Measurements from ENCODE around the gene LAMA2.

LAMA2 gene

DNA sequence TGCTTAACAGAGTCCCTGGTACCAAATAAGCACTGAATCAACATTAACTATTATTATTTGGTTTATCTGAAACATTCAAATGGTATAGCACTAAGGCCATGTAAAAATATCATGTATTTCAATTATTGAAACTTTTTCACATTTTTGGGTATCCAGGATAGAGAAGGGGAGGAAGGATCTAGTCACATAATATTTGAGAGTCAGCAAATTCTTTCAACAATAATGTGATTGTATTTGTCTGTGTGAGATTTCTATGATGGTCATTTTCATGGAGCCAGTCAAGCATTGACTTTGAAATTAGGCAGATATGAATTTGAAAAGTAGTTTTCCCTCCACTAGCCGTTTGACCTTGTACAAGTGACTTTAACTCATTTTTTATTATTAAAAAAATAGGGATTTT lies 67.9 kb downstream of the LAMA2 start:
- Histone ChIP-seq H3K4me3 (ENCODE audit: low read length) (no peak overlapping the region), H3K9me2 (replicated peaks; ENCODE audit: insufficient read depth, low read length) (no peaks in the 10 kb centered on the region), H4K20me1 (ENCODE audit: insufficient read depth, low read length) (no peaks in the 10 kb centered on the region), H3K4me1 (ENCODE audit: low read length) (no peaks in the 10 kb centered on the region), H3K36me3 (replicated peaks; ENCODE audit: insufficient read depth, low read length) (no peaks in the 10 kb centered on the region), H3F3A (ENCODE audit: insufficient read depth, low read length) (no peaks in the 10 kb centered on the region), H3K9ac (ENCODE audit: low read length) (no peak overlapping the region), H3K27ac (ENCODE audit: low read length) (no peak overlapping the region), H2AFZ (ENCODE audit: low read length) (no peak overlapping the region), H3K27me3 (replicated peaks; ENCODE audit: insufficient read depth, low read length) (no peaks in the 10 kb centered on the region), H3K79me2 (ENCODE audit: low read length) (no peaks in the 10 kb centered on the region), H3K4me2 (ENCODE audit: low read depth, low read length) (no peak overlapping the region), H3K9me3 (replicated peaks; ENCODE audit: insufficient read depth, low read length) (no peaks in the 10 kb centered on the region)
- no peak for DNase-seq
- TF ChIP-seq, protein P1, sequence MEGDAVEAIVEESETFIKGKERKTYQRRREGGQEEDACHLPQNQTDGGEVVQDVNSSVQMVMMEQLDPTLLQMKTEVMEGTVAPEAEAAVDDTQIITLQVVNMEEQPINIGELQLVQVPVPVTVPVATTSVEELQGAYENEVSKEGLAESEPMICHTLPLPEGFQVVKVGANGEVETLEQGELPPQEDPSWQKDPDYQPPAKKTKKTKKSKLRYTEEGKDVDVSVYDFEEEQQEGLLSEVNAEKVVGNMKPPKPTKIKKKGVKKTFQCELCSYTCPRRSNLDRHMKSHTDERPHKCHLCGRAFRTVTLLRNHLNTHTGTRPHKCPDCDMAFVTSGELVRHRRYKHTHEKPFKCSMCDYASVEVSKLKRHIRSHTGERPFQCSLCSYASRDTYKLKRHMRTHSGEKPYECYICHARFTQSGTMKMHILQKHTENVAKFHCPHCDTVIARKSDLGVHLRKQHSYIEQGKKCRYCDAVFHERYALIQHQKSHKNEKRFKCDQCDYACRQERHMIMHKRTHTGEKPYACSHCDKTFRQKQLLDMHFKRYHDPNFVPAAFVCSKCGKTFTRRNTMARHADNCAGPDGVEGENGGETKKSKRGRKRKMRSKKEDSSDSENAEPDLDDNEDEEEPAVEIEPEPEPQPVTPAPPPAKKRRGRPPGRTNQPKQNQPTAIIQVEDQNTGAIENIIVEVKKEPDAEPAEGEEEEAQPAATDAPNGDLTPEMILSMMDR (IDR thresholded peaks at IDR 0.05; ENCODE audit: low read length) = no peak
- TF ChIP-seq EZH2phosphoT487 (IDR thresholded peaks at IDR 0.05; ENCODE audit: low read length) = no peak

GRCh38 chr6:128952902-128953301 lies 70.0 kb downstream of the LAMA2 start:
- H3K9me2 ChIP-seq (replicated peaks; ENCODE audit: insufficient read depth, low read length) = no peaks in the 10 kb centered on the region
- H2AFZ ChIP-seq (ENCODE audit: low read length) = no peak overlapping the region
- no peak overlapping the region for H3K27ac ChIP-seq (ENCODE audit: low read length)
- no peak overlapping the region for H3K9ac ChIP-seq (ENCODE audit: low read length)
- H3K9me3 ChIP-seq (replicated peaks; ENCODE audit: insufficient read depth, low read length) = no peaks in the 10 kb centered on the region
- no peak overlapping the region for H3K4me3 ChIP-seq (ENCODE audit: low read length)
- DNase-seq = no peak
- no peaks in the 10 kb centered on the region for H3K27me3 ChIP-seq (replicated peaks; ENCODE audit: insufficient read depth, low read length)
- H4K20me1 ChIP-seq (ENCODE audit: insufficient read depth, low read length) = no peaks in the 10 kb centered on the region
- no peak for TF ChIP-seq EZH2 (optimal IDR thresholded peaks at IDR 0.05; ENCODE audit: low read depth, low read length)
- TF ChIP-seq, protein P1 (IDR thresholded peaks at IDR 0.05; ENCODE audit: low read length) = no peak
- TF ChIP-seq EZH2phosphoT487 (IDR thresholded peaks at IDR 0.05; ENCODE audit: low read length) = no peak
- H3K4me1 ChIP-seq (ENCODE audit: low read length) = no peaks in the 10 kb centered on the region
- H3K4me2 ChIP-seq (ENCODE audit: low read depth, low read length) = no peak overlapping the region
- no peaks in the 10 kb centered on the region for H3K36me3 ChIP-seq (replicated peaks; ENCODE audit: insufficient read depth, low read length)
- H3F3A ChIP-seq (ENCODE audit: insufficient read depth, low read length) = no peaks in the 10 kb centered on the region
- no peaks in the 10 kb centered on the region for H3K79me2 ChIP-seq (ENCODE audit: low read length)

- H3K27me3 ChIP-seq (replicated peaks; ENCODE audit: insufficient read depth, low read length) = no peaks in the 10 kb centered on the region
- H3K79me2 ChIP-seq (ENCODE audit: low read length) = no peaks in the 10 kb centered on the region
- H3K9me3 ChIP-seq (replicated peaks; ENCODE audit: insufficient read depth, low read length) = no peaks in the 10 kb centered on the region
- no peak overlapping the region for H3K4me2 ChIP-seq (ENCODE audit: low read depth, low read length)
- no peak for TF ChIP-seq EZH2phosphoT487 (IDR thresholded peaks at IDR 0.05; ENCODE audit: low read length)
- TF ChIP-seq, protein P1 (IDR thresholded peaks at IDR 0.05; ENCODE audit: low read length) = no peak
- no peak for TF ChIP-seq EZH2 (optimal IDR thresholded peaks at IDR 0.05; ENCODE audit: low read depth, low read length)
- no peak overlapping the region for H3K4me3 ChIP-seq (ENCODE audit: low read length)
- H2AFZ ChIP-seq (ENCODE audit: low read length) = no peak overlapping the region
- H3K4me1 ChIP-seq (ENCODE audit: low read length) = no peaks in the 10 kb centered on the region
- no peak for DNase-seq
- no peaks in the 10 kb centered on the region for H3F3A ChIP-seq (ENCODE audit: insufficient read depth, low read length)
- no peak overlapping the region for H3K27ac ChIP-seq (ENCODE audit: low read length)
- no peaks in the 10 kb centered on the region for H3K9me2 ChIP-seq (replicated peaks; ENCODE audit: insufficient read depth, low read length)
- no peaks in the 10 kb centered on the region for H4K20me1 ChIP-seq (ENCODE audit: insufficient read depth, low read length)
- H3K36me3 ChIP-seq (replicated peaks; ENCODE audit: insufficient read depth, low read length) = no peaks in the 10 kb centered on the region
- H3K9ac ChIP-seq (ENCODE audit: low read length) = no peak overlapping the region
Measured at GRCh38 chr6:128954308-128955043, 71.5 kb downstream of the LAMA2 start.
